Sigmoid colon (tissue), 7 donors: ENCODE results near the gene BAHD1. TPM values are rescaled to one million over a fixed set of nuclear protein-coding genes. Genes with fewer than 3 reads are reported as not detected.

ENCODE experiments used
- DNase-seq: peaks from one replicate; pipeline ENCODE4 v3.0.0-alpha.2; 2019
- H3K27ac ChIP-seq, 4 donors: fragments of 200-600 bp; sonication (generic); one replicate each; pipeline ENCODE4 v1.5.1; 2016 to 2019; ENCODE audit warnings: mild to moderate bottlenecking in 1 of 4
- H3K27me3 ChIP-seq, 3 donors: fragments of 200-600 bp; sonication (generic); one replicate each; pipeline ENCODE4 v1.5.1; 2019; ENCODE audit warnings: mild to moderate bottlenecking in 1 of 3
- H3K36me3 ChIP-seq, 4 donors: fragments of 200-600 bp; sonication (generic); one replicate each; pipeline ENCODE4 v1.5.1; 2016 to 2019
- H3K4me1 ChIP-seq, 4 donors: fragments of 200-600 bp; sonication (generic); one replicate each; pipeline ENCODE4 v1.5.1; 2017 to 2019
- H3K4me3 ChIP-seq, 4 donors: fragments of 200-600 bp; sonication (generic); one replicate each; pipeline ENCODE4 v1.5.1; 2017 to 2019; ENCODE audit warnings: mild to moderate bottlenecking in 2 of 4, moderate library complexity in 1 of 4
- H3K9me3 ChIP-seq, 4 donors: fragments of 200-600 bp in 3 of 4; sonication (generic) in 3 of 4; one replicate each; pipeline versions ENCODE4 v1.5.1 to v1.6.1; 2013 to 2019
- CTCF ChIP-seq, 4 experiments: fragments of 450-650 bp in 3 of 4; fragments of 200-600 bp in 1 of 4; IDR thresholded peaks; one replicate each; pipeline ENCODE4 v1.5.1; 2016 to 2019; ENCODE audit warnings: antibody characterized with exemption in 4 of 4, mild to moderate bottlenecking in 3 of 4, moderate library complexity in 2 of 4
- EP300 ChIP-seq, 4 donors: sonication (generic); formaldehyde crosslinking; IDR thresholded peaks; one replicate each; pipeline ENCODE4 v1.6.1; 2017; ENCODE audit warnings: antibody characterized with exemption in 4 of 4
- POLR2A ChIP-seq, 2 donors: fragments of 450-650 bp; IDR thresholded peaks; one replicate each; pipeline ENCODE4 v1.6.1; 2016; ENCODE audit warnings: antibody characterized with exemption in 2 of 2, mild to moderate bottlenecking in 2 of 2, moderate library complexity in 2 of 2
- POLR2AphosphoS5 ChIP-seq, 4 donors: sonication (generic); formaldehyde crosslinking; IDR thresholded peaks; one replicate each; pipeline ENCODE4 v1.6.1; 2017; ENCODE audit warnings: antibody characterized with exemption in 4 of 4
- WGBS, 2 donors: extraction: QIAGEN DNeasy Blood & Tissue Kit; methylation state at CpG; one replicate each; pipeline ENCODE4 v1.1.7; 2013; 5-methylcytosine and 5-hydroxymethylcytosine counted together
- intact Hi-C: fragments of 100-400 bp; cut with DNase I; formaldehyde crosslinking; loops from one replicate; pipeline ENCODE4 v1.15.1; 2023
- polyA plus RNA-seq, 3 donors: library from polyadenylated mRNA; stranded (reverse); fragments of 200-250 nt; gene quantifications; one replicate each; pipeline ENCODE4 v1.2.3, GENCODE V29; 2013
- total RNA-seq, 4 donors: library from RNA; depleted of rRNA; stranded (reverse); fragments of >200 nt; gene quantifications; one replicate each; pipeline ENCODE4 v1.1.0, GENCODE V29; 2016
- donor health status: healthy with polysubstance abuse.
- donor health status: Bipolar disorder and iron deficiency.
- donor health status: healthy.

The BAHD1 gene
- total and polyA plus RNA-seq, 7 donors: 7.7 to 20.2 (median 9.6) TPM

- WGBS, 2 donors: 95 to 96% methylated on average over 2 of the region's 2 CpGs
- Histone ChIP-seq H3K36me3 (peaks cover 19 to 73% (median 34%) of the 10 kb centered on the region in 4 donors), H3K27ac (no peak overlapping the region), H3K9me3 (no peaks in the 10 kb centered on the region), H3K4me1 (no peaks in the 10 kb centered on the region), H3K4me3 (no peak overlapping the region), H3K27me3 (no peaks in the 10 kb centered on the region)
- no peak for DNase-seq
- TF ChIP-seq POLR2AphosphoS5 (IDR thresholded peaks at IDR 0.05): no peak
- no peak for TF ChIP-seq EP300 (IDR thresholded peaks at IDR 0.05)
- no peak for TF ChIP-seq CTCF (IDR thresholded peaks at IDR 0.05)
- no peak for TF ChIP-seq POLR2A (IDR thresholded peaks at IDR 0.05)
- intact Hi-C loops: no loop called here
These were observed 22.5 kb downstream of the BAHD1 start for GRCh38 chr15:40463279-40463678.

- Histone ChIP-seq H3K27me3 (no peaks in the 10 kb centered on the region), H3K36me3 (peaks cover 19 to 72% (median 34%) of the 10 kb centered on the region in 4 donors), H3K4me1 (no peaks in the 10 kb centered on the region), H3K4me3 (no peak overlapping the region), H3K9me3 (no peaks in the 10 kb centered on the region), H3K27ac (no peak overlapping the region)
- intact Hi-C loops: no loop called here
- DNase-seq: no peak
- TF ChIP-seq CTCF (IDR thresholded peaks at IDR 0.05) (no peak), EP300 (IDR thresholded peaks at IDR 0.05) (no peak), POLR2A (IDR thresholded peaks at IDR 0.05) (no peak), POLR2AphosphoS5 (IDR thresholded peaks at IDR 0.05) (no peak)
- 92 to 95% methylated on average over 14 of the region's 14 CpGs for WGBS, 2 donors
These were observed 23.3 kb downstream of the BAHD1 start for GRCh38 chr15:40463886-40464545.

GRCh38 chr15:40464595-40465185, 23.9 kb downstream of the BAHD1 start:
- H3K27me3 ChIP-seq: no peaks in the 10 kb centered on the region
- no peak overlapping the region for H3K4me3 ChIP-seq
- intact Hi-C loops: no loop called here
- H3K36me3 ChIP-seq: peaks cover 14 to 65% (median 30%) of the 10 kb centered on the region in 4 donors
- no peak overlapping the region for H3K27ac ChIP-seq
- no peaks in the 10 kb centered on the region for H3K9me3 ChIP-seq
- DNase-seq: no peak
- WGBS, 2 donors: 89 to 90% methylated on average over 3 of the region's 3 CpGs
- TF ChIP-seq POLR2AphosphoS5 (IDR thresholded peaks at IDR 0.05) (no peak), EP300 (IDR thresholded peaks at IDR 0.05) (no peak), CTCF (IDR thresholded peaks at IDR 0.05) (no peak)
- no peaks in the 10 kb centered on the region for H3K4me1 ChIP-seq

GRCh38 chr15:40465939-40466338, 25.2 kb downstream of the BAHD1 start:
- no peak for DNase-seq
- no peaks in the 10 kb centered on the region for H3K9me3 ChIP-seq
- no peak for TF ChIP-seq EP300 (IDR thresholded peaks at IDR 0.05)
- TF ChIP-seq CTCF (IDR thresholded peaks at IDR 0.05): no peak
- TF ChIP-seq POLR2A (IDR thresholded peaks at IDR 0.05): no peak
- no peak for TF ChIP-seq POLR2AphosphoS5 (IDR thresholded peaks at IDR 0.05)
- H3K4me1 ChIP-seq: peaks cover 0 to 8% (median 7%) of the 10 kb centered on the region in 4 donors
- intact Hi-C loops: no loop called here
- WGBS, 2 donors: 97% methylated on average over 10 of the region's 10 CpGs
- no peak overlapping the region for H3K4me3 ChIP-seq
- H3K27ac ChIP-seq: no peak overlapping the region
- peaks cover 14 to 54% (median 29%) of the 10 kb centered on the region in 4 donors for H3K36me3 ChIP-seq
- H3K27me3 ChIP-seq: no peaks in the 10 kb centered on the region
